Endothelial cell of umbilical vein (primary cell): ENCODE measurements around the gene GNAT1. TPM values are rescaled to one million over a fixed set of nuclear protein-coding genes. Genes with fewer than 3 reads are reported as not detected.

Source experiments
- BruUV-seq: library from RNA; stranded (reverse); fragments of 400-500 nt; replicated peaks from 2 replicates; lab custom pipeline; 2021; lab: Mats Ljungman, UMichigan
- CTCF ChIA-PET: fragments of 300-600, 350-600 bp; sonication (Branson Sonifier 250); formaldehyde crosslinking; loops from one replicate; lab custom pipeline; 2021; ENCODE audit warnings: antibody characterized with exemption, inconsistent platforms; lab: Charles Lee
- POLR2A ChIA-PET: fragments of 300-600, 350-600 bp; sonication (Branson Sonifier 250); formaldehyde crosslinking; loops from one replicate; lab custom pipeline; 2021; ENCODE audit warnings: antibody characterized with exemption, inconsistent platforms; lab: Charles Lee
- DNase-seq: peaks from one replicate; pipeline ENCODE4 v3.0.0-alpha.2; 2011; ENCODE audit warnings: low read depth, low spot score
- FAIRE-seq: peaks from 2 replicates; lab custom pipeline; 2011; peaks lifted over from hg19 to GRCh38; lab: Jason Lieb, UNC
- H2AFZ ChIP-seq: 2 replicates; pipeline ENCODE4 v1.6.0; 2012; ENCODE audit warnings: low read depth, low read length, control low read depth, inconsistent platforms
- H3K27ac ChIP-seq: 2 replicates; pipeline ENCODE4 v1.5.1; 2011; ENCODE audit warnings: low read depth, mild to moderate bottlenecking, control low read depth, low read length, moderate library complexity; ENCODE audit not compliant: insufficient read depth
- H3K27me3 ChIP-seq, 2 experiments: 2 replicates each; pipeline versions ENCODE4 v1.6.0 to v1.6.1; 2011; ENCODE audit warnings: low read length in 2 of 2, mixed read lengths in 1 of 2; ENCODE audit not compliant: control insufficient read depth in 2 of 2, insufficient read depth in 2 of 2
- H3K36me3 ChIP-seq, 2 experiments: 2 replicates in 1 of 2; 3 replicates in 1 of 2; pipeline ENCODE4 v1.5.1; 2011; ENCODE audit warnings: low read length in 2 of 2, mild to moderate bottlenecking in 1 of 2, moderate library complexity in 1 of 2; ENCODE audit not compliant: control insufficient read depth in 2 of 2, insufficient read depth in 2 of 2; ENCODE audit errors: extremely low read depth in 1 of 2
- H3K4me1 ChIP-seq: 3 replicates; pipeline ENCODE4 v1.5.1; 2011; ENCODE audit warnings: mild to moderate bottlenecking, low read length; ENCODE audit not compliant: control insufficient read depth, insufficient read depth; ENCODE audit errors: extremely low read depth
- H3K4me2 ChIP-seq: 2 replicates; pipeline ENCODE4 v1.6.1; 2011; ENCODE audit warnings: low read length, control low read depth, mixed read lengths; ENCODE audit not compliant: insufficient read depth
- H3K4me3 ChIP-seq, 3 experiments: fragments of 200-600 bp in 1 of 3; sonication (generic), shearing (Covaris generic) in 1 of 3; replicated peaks in 1 of 3; 2 replicates each; pipeline ENCODE4 v1.5.1; 2011 to 2016; ENCODE audit warnings: control low read depth in 3 of 3, low read length in 3 of 3, mild to moderate bottlenecking in 2 of 3, inconsistent platforms in 1 of 3, low read depth in 1 of 3, moderate library complexity in 1 of 3; ENCODE audit not compliant: insufficient read depth in 1 of 3
- H3K79me2 ChIP-seq: 2 replicates; pipeline ENCODE4 v1.6.0; 2012; ENCODE audit warnings: low read length, inconsistent platforms; ENCODE audit not compliant: control insufficient read depth, insufficient read depth
- H3K9ac ChIP-seq: replicated peaks from 2 replicates; pipeline ENCODE3; 2011; ENCODE audit warnings: low read length, control low read depth; ENCODE audit not compliant: insufficient read depth; ENCODE audit errors: extremely low read depth
- H3K9me1 ChIP-seq: replicated peaks from 3 replicates; pipeline ENCODE4 v1.6.0; 2011; ENCODE audit warnings: mild to moderate bottlenecking, low read length; ENCODE audit not compliant: control insufficient read depth, insufficient read depth; ENCODE audit errors: extremely low read depth
- H3K9me3 ChIP-seq: replicated peaks from 2 replicates; pipeline ENCODE4 v1.5.1; 2012; ENCODE audit warnings: low read length, inconsistent platforms; ENCODE audit not compliant: control insufficient read depth, insufficient read depth
- H4K20me1 ChIP-seq: replicated peaks from 2 replicates; pipeline ENCODE3; 2011; ENCODE audit warnings: mild to moderate bottlenecking, low read length; ENCODE audit not compliant: control insufficient read depth, insufficient read depth; ENCODE audit errors: extremely low read depth
- EZH2 ChIP-seq: IDR thresholded peaks from 2 replicates; pipeline ENCODE4 v1.6.1; 2012; ENCODE audit warnings: borderline replicate concordance, low read depth, mild to moderate bottlenecking, moderate library complexity, low read length, inconsistent platforms; ENCODE audit not compliant: severe bottlenecking
- FOS ChIP-seq: IDR thresholded peaks from 2 replicates; pipeline ENCODE4 v1.6.1; 2011; ENCODE audit warnings: mild to moderate bottlenecking, low read length, moderate library complexity, borderline replicate concordance; ENCODE audit not compliant: insufficient read depth
- GATA2 ChIP-seq: IDR thresholded peaks from 2 replicates; pipeline ENCODE4 v1.7.0; 2011; ENCODE audit warnings: low read depth, mild to moderate bottlenecking, moderate library complexity, mixed read lengths, low read length; ENCODE audit not compliant: insufficient read length, insufficient read depth
- JUN ChIP-seq: IDR thresholded peaks from 2 replicates; pipeline ENCODE4 v1.6.1; 2011; ENCODE audit warnings: borderline replicate concordance, low read depth; ENCODE audit not compliant: insufficient read length, insufficient read depth
- MYC ChIP-seq: IDR thresholded peaks from one replicate; pipeline ENCODE4 v1.6.1; 2011; ENCODE audit warnings: mild to moderate bottlenecking, low read depth, low read length
- POLR2A ChIP-seq: IDR thresholded peaks from 2 replicates; pipeline ENCODE4 v1.6.1; 2012; ENCODE audit warnings: low read depth, mild to moderate bottlenecking, control low read depth, low read length
- POLR2AphosphoS5 ChIP-seq: IDR thresholded peaks from 2 replicates; pipeline ENCODE4 v1.6.1; 2012; ENCODE audit warnings: low read depth, mild to moderate bottlenecking, control low read depth, low read length, moderate library complexity; ENCODE audit not compliant: insufficient read depth
- dilution Hi-C: fragments of 300-500 bp; cut with MboI; formaldehyde crosslinking; loops from one replicate; pipeline ENCODE4 v1.15.0; 2019; ENCODE audit warnings: low sequenced_read_pairs; ENCODE audit not compliant: extremely low pct_ligation_motif_present
- intact Hi-C: fragments of 100-400 bp; cut with micrococcal nuclease; formaldehyde crosslinking; loops from one replicate; pipeline ENCODE4 v1.10.0; 2022
- polyA plus RNA-seq, 4 experiments: library from polyadenylated mRNA; depleted of rRNA in 3 of 4; stranded (reverse) in 3 of 4; unstranded in 1 of 4; fragments of >200 nt; gene quantifications; 2 replicates each; pipeline versions ENCODE4 v1.2.1 to v1.2.3, GENCODE V29; 2011 to 2012; ENCODE audit warnings: missing spikeins in 1 of 4
- total RNA-seq: library from RNA; stranded (reverse); gene quantifications from 2 replicates; pipeline ENCODE4 v1.2.3, GENCODE V29; 2021
- TF ChIP-seq, protein P1 (sequence below): IDR thresholded peaks from 2 replicates; pipeline ENCODE4 v1.6.1; 2011; ENCODE audit not compliant: insufficient read depth, insufficient read length
- TF ChIP-seq, protein P2 (sequence below), 2 donors: IDR thresholded peaks; 1 replicate in 1 of 2; 2 replicates in 1 of 2; pipeline ENCODE4 v1.5.1; 2011; ENCODE audit warnings: low read length in 2 of 2, mild to moderate bottlenecking in 2 of 2, moderate library complexity in 2 of 2, control low read depth in 1 of 2, inconsistent platforms in 1 of 2, low read depth in 1 of 2; ENCODE audit not compliant: insufficient read depth in 1 of 2; ENCODE audit errors: extremely low read depth in 1 of 2

GNAT1 gene
- total and polyA plus RNA-seq, 2 donors (not counting 3 experiments of a cell fraction or from before 2014, with no cell fraction given) = 0.77 TPM; not detected in 1

DNA sequence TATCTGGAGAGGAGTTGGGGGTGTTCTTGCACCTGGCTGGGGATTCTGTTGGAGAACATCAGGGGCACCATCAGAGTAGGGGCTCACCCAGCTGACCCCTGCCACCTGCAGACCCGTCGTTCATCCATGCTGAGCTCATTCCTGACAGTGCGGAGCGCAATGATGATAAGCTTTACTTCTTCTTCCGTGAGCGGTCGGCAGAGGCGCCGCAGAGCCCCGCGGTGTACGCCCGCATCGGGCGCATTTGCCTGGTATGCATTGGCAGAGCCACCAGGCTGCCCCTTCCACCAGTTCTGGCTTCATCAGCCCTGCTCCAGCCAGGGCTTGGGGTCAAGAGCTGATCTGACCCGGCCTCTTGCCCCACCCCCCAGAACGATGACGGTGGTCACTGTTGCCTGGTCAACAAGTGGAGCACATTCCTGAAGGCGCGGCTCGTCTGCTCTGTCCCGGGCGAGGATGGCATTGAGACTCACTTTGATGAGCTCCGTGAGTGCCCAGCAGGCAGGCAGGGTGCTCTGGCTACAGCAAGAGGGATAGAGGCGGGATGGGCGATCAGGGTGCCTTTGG is 8.8 kb upstream of the GNAT1 start:
- ChIA-PET CTCF (interaction anchor here (1.2 to 1.6 kb wide), 2 partner anchors 8 to 92 kb away, joined by 3 to 4 read pairs; no protein-coding TSS in a partner anchor), POLR2A (interaction anchor here (1.2 kb wide), 1 partner anchor 10 kb away, joined by 3 read pairs; no protein-coding TSS in a partner anchor)
- BruUV-seq = TSS peak; percentile 50
- no peak overlapping the region for H2AFZ ChIP-seq
- dilution Hi-C loops (loop anchor here (5.0 to 10.0 kb wide), 2 partner anchors 60 to 68 kb away; no protein-coding TSS in a partner anchor), intact Hi-C loops (no loop called here)
- H3K27me3 ChIP-seq = no peaks in the 10 kb centered on the region
- peaks cover 0 to 41% of the 10 kb centered on the region in 2 experiments for H3K36me3 ChIP-seq
- H3K79me2 ChIP-seq = no peaks in the 10 kb centered on the region
- no peaks in the 10 kb centered on the region for H4K20me1 ChIP-seq
- H3K4me1 ChIP-seq = no peaks in the 10 kb centered on the region
- FAIRE-seq (no peak), DNase-seq (no peak)
- H3K4me2 ChIP-seq = no peak overlapping the region
- no peak overlapping the region for H3K4me3 ChIP-seq
- TF ChIP-seq MYC (no peak), FOS (no peak), GATA2 (no peak), JUN (no peak), POLR2A (no peak), EZH2 (no peak), POLR2AphosphoS5 (no peak)
- TF ChIP-seq, protein P1, sequence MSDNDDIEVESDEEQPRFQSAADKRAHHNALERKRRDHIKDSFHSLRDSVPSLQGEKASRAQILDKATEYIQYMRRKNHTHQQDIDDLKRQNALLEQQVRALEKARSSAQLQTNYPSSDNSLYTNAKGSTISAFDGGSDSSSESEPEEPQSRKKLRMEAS = no peak
- TF ChIP-seq, protein P2, sequence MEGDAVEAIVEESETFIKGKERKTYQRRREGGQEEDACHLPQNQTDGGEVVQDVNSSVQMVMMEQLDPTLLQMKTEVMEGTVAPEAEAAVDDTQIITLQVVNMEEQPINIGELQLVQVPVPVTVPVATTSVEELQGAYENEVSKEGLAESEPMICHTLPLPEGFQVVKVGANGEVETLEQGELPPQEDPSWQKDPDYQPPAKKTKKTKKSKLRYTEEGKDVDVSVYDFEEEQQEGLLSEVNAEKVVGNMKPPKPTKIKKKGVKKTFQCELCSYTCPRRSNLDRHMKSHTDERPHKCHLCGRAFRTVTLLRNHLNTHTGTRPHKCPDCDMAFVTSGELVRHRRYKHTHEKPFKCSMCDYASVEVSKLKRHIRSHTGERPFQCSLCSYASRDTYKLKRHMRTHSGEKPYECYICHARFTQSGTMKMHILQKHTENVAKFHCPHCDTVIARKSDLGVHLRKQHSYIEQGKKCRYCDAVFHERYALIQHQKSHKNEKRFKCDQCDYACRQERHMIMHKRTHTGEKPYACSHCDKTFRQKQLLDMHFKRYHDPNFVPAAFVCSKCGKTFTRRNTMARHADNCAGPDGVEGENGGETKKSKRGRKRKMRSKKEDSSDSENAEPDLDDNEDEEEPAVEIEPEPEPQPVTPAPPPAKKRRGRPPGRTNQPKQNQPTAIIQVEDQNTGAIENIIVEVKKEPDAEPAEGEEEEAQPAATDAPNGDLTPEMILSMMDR (IDR thresholded peaks at IDR 0.05; ENCODE audit: extremely low read depth in 1 of 2, insufficient read depth in 1 of 2, low read depth in 1 of 2, low read length in 2 of 2) = no peak
- H3K9me3 ChIP-seq = no peaks in the 10 kb centered on the region
- no peak overlapping the region for H3K27ac ChIP-seq
- H3K9me1 ChIP-seq = no peaks in the 10 kb centered on the region
- H3K9ac ChIP-seq = no peak overlapping the region
